Osteoblast (primary cell): Measurements from ENCODE around the gene ARFGAP3. TPM values are rescaled to one million over a fixed set of nuclear protein-coding genes. Genes with fewer than 3 reads are reported as not detected.

ENCODE experiments used
- DNase-seq: peaks from one replicate; pipeline ENCODE4 v3.0.0; 2011; ENCODE audit warnings: low spot score, mixed read lengths; ENCODE audit not compliant: insufficient read length; ENCODE audit errors: missing footprints
- H2AFZ ChIP-seq: 2 replicates; pipeline ENCODE4 v1.6.0; 2011; ENCODE audit warnings: mild to moderate bottlenecking, low read length
- H3K27ac ChIP-seq: 2 replicates; pipeline ENCODE4 v1.5.1; 2011; ENCODE audit warnings: mild to moderate bottlenecking, low read depth, low read length, moderate library complexity
- H3K27me3 ChIP-seq: 2 replicates; pipeline ENCODE4 v1.6.0; 2012; ENCODE audit warnings: mild to moderate bottlenecking, control low read depth, inconsistent platforms, low read length, moderate library complexity; ENCODE audit not compliant: insufficient read depth
- H3K36me3 ChIP-seq: 2 replicates; pipeline ENCODE4 v1.5.1; 2011; ENCODE audit warnings: mild to moderate bottlenecking, low read length, control low read depth, moderate library complexity; ENCODE audit not compliant: insufficient read depth
- H3K4me1 ChIP-seq: 2 replicates; pipeline ENCODE4 v1.5.1; 2011; ENCODE audit warnings: mild to moderate bottlenecking, low read length, control low read depth, moderate library complexity; ENCODE audit not compliant: insufficient read depth
- H3K4me2 ChIP-seq: 2 replicates; pipeline ENCODE4 v1.6.0; 2011; ENCODE audit warnings: mild to moderate bottlenecking, low read length; ENCODE audit not compliant: insufficient read depth
- H3K4me3 ChIP-seq: fragments of 200-600 bp; sonication (generic); 3 replicates; pipeline ENCODE4 v1.5.1; 2012; ENCODE audit warnings: mild to moderate bottlenecking, low read length, inconsistent platforms; ENCODE audit not compliant: insufficient read depth
- H3K79me2 ChIP-seq: 2 replicates; pipeline ENCODE4 v1.6.0; 2012; ENCODE audit warnings: mild to moderate bottlenecking, low read length, control low read depth, inconsistent platforms; ENCODE audit not compliant: insufficient read depth
- H3K9me3 ChIP-seq: 2 replicates; pipeline ENCODE4 v1.5.1; 2011; ENCODE audit warnings: low read depth, low read length, control low read depth
- H4K20me1 ChIP-seq: 2 replicates; pipeline ENCODE4 v1.6.0; 2012; ENCODE audit warnings: mild to moderate bottlenecking, low read length, control low read depth; ENCODE audit not compliant: insufficient read depth
- CTCF ChIP-seq: IDR thresholded peaks from 2 replicates; pipeline ENCODE4 v1.5.1; 2011; ENCODE audit warnings: mild to moderate bottlenecking, low read depth, low read length, moderate library complexity; ENCODE audit errors: extremely low read depth
- total RNA-seq: library from RNA; depleted of rRNA; stranded (reverse); fragments of >200 nt; gene quantifications from 2 replicates; pipeline ENCODE4 v1.2.3, GENCODE V29; 2012

ARFGAP3 gene
- total RNA-seq, 1 donor = 90.5 TPM

- H3K27ac ChIP-seq = no peak overlapping the region
- no peaks in the 10 kb centered on the region for H3K4me1 ChIP-seq
- no peak overlapping the region for H2AFZ ChIP-seq
- TF ChIP-seq CTCF = no peak
- H3K36me3 ChIP-seq = peaks cover 46% of the 10 kb centered on the region
- H3K27me3 ChIP-seq = no peaks in the 10 kb centered on the region
- no peak overlapping the region for H3K4me3 ChIP-seq
- peaks cover 12% of the 10 kb centered on the region for H4K20me1 ChIP-seq
- no peaks in the 10 kb centered on the region for H3K9me3 ChIP-seq
- no peak overlapping the region for H3K4me2 ChIP-seq
- peaks cover 5% of the 10 kb centered on the region for H3K79me2 ChIP-seq
- peak; percentile 78 for DNase-seq
These were observed 30.7 kb upstream of the ARFGAP3 start for GRCh38 chr22:42887523-42888507.

GRCh38 chr22:42887120-42887519 is 30.0 kb upstream of the ARFGAP3 start:
- no peak for TF ChIP-seq CTCF
- no peaks in the 10 kb centered on the region for H3K9me3 ChIP-seq
- H3K27me3 ChIP-seq = no peaks in the 10 kb centered on the region
- H3K4me1 ChIP-seq = no peaks in the 10 kb centered on the region
- peaks cover 2% of the 10 kb centered on the region for H3K79me2 ChIP-seq
- DNase-seq = no peak
- H3K4me2 ChIP-seq = no peak overlapping the region
- no peak overlapping the region for H3K4me3 ChIP-seq
- peaks cover 51% of the 10 kb centered on the region for H3K36me3 ChIP-seq
- no peak overlapping the region for H3K27ac ChIP-seq
- H4K20me1 ChIP-seq = peaks cover 12% of the 10 kb centered on the region
- no peak overlapping the region for H2AFZ ChIP-seq

DNA sequence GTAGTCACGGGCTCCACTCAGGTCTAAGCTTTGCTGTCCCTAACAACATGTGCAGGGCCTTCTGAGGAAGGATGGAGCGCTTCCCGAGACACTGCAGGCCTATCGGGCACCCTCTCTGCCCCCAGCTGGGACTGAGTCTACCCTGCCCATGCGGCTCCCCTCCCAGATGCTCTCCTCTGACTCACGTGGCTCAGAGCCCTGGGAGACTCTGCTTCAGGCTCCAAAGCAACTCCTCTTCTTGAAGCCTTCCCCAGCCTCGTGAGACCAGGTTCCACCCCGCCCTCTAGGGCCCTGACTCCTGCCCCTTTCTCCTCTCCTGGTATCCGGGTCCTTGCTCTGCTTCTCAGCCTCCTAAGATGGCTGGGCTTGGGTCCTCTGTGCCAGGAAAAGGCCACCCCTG is 28.4 kb upstream of the ARFGAP3 start:
- no peak for TF ChIP-seq CTCF
- H2AFZ ChIP-seq = no peak overlapping the region
- H4K20me1 ChIP-seq = peaks cover 14% of the 10 kb centered on the region
- no peaks in the 10 kb centered on the region for H3K27me3 ChIP-seq
- H3K36me3 ChIP-seq = peaks cover 56% of the 10 kb centered on the region
- peaks cover 2% of the 10 kb centered on the region for H3K79me2 ChIP-seq
- H3K4me3 ChIP-seq = no peak overlapping the region
- H3K4me1 ChIP-seq = no peaks in the 10 kb centered on the region
- no peak overlapping the region for H3K4me2 ChIP-seq
- H3K9me3 ChIP-seq = no peaks in the 10 kb centered on the region
- H3K27ac ChIP-seq = peak overlapping the region; percentile 10
- peak; percentile 94 for DNase-seq

GRCh38 chr22:42884616-42885375 is 27.7 kb upstream of the ARFGAP3 start:
- no peak overlapping the region for H3K4me3 ChIP-seq
- peaks cover 2% of the 10 kb centered on the region for H3K79me2 ChIP-seq
- H4K20me1 ChIP-seq = peaks cover 14% of the 10 kb centered on the region
- H3K9me3 ChIP-seq = no peaks in the 10 kb centered on the region
- no peak overlapping the region for H3K27ac ChIP-seq
- H3K27me3 ChIP-seq = no peaks in the 10 kb centered on the region
- H3K4me2 ChIP-seq = no peak overlapping the region
- no peaks in the 10 kb centered on the region for H3K4me1 ChIP-seq
- peaks cover 61% of the 10 kb centered on the region for H3K36me3 ChIP-seq
- peak; percentile 76 for DNase-seq
- no peak for TF ChIP-seq CTCF
- H2AFZ ChIP-seq = no peak overlapping the region
